NCI-H2171 treated with DMSO at 0.1 percent for 48 hours (cell line): Measurements from ENCODE around the gene GK2.

Experiments
- DNase-seq: peaks from one replicate; lab custom pipeline; 2025; lab: John Stamatoyannopoulos, UW

GK2 gene

DNA sequence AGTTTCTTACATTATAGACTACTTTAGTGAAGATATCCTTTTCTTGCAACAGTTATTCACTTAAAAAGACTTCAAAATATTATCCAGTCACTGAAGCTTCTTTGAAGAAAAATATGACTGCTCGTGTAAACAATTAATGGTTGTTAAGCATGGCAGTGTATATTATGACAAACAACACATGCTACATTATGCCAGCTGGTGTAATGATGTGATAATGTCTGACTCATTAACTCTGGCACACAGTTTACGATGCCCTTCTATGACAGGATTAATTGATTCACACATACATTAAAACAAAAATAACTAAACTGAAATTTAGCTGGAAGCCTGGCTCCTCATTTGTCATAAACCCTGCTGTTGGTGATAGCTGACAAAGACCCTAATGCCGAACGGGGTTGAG, 22.4 kb downstream of the GK2 start:
- DNase-seq, result peak; percentile 82

DNA sequence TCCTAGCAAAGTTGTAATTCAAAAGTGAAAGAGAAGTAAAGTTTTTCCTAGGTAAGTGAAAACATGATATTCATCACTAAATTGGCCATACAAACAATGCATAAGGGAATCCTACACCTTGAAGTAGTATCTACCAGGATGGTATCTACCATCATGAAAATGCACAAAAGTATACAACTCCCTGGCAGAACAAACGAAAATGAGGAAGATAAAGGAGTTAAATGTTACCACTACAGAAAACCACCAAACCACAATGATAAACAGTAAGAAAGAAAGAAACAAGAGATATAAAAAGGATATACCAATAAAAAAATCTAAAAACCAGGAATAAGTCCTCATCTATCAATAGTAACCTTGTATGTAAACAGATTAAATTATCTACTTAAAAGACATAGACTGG, 26.9 kb downstream of the GK2 start:
- DNase-seq, result no peak

DNA sequence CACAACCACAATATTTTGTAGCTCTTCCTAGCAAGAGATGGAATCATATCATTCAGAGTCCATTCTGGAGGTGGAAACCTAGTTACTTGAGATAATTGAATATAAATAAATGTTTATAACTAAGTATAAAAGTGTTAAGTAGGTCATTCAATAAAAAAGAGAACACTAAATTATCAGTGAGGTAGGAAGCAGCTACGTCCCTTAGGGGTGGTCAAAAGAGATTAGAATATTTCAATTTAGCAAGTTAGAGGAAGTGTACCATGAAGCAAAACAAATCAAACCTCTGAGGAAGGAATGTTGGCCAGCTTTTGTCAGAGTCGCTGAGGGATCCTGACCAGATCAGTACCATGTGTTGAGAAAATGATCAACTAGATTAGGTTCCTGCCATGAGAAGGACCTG, 38.0 kb downstream of the GK2 start:
- no peak for DNase-seq

DNA sequence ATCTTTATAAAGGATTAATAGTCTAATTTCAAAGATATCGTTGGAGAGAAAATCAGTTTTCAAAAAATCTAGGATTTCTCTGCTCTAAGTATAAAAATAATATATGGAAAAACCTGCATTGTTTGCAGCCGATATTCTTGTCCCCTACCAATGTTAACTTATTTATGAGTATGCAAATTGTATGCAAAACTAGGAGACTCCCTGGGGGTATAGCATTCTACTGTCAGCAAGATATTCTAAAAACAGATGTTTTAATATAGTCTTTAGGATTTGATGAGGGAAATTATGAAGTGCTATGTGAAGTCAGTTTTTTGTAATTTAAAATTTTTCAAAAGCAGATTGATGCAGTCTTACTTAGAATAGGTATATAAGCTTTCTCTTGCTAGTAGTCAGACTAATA, 40.9 kb downstream of the GK2 start:
- DNase-seq, result no peak

DNA sequence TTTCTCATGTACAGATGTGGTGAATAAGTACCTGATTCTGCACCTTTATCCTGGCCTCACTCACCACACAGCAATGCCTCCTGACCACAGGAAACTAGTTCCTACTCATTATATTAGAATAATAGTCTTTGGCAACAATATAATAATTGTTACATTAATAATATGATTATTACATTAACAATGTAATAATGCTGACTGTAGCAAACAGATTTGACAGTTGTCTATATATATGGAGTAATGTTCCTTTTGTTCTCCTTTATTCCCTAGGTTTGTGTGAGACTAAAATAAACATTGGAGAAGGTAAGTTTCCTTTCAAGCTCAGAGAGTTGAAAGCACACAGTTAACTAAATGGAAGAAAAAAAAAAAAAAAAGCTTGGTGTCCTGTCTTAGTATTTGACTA, 41.6 kb downstream of the GK2 start:
- DNase-seq, result no peak

DNA sequence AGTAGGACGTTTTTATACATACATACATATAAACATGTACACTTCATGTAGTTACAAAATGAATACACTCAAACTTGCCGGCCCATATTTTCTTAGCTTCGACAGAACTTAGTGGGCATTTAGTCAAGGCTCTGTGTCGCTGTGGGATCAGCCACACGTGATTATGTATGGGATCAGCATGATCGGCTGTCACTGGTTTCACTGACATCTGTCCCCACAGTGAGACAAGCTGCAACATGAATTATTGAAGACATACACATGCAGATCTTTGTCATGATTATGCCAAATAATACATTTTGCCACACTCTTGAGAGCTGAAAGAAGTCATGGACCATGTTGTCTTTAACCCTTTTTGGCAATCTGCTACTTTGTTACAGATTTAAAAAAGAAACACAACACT, 44.0 kb downstream of the GK2 start:
- DNase-seq, result peak; percentile 79

DNA sequence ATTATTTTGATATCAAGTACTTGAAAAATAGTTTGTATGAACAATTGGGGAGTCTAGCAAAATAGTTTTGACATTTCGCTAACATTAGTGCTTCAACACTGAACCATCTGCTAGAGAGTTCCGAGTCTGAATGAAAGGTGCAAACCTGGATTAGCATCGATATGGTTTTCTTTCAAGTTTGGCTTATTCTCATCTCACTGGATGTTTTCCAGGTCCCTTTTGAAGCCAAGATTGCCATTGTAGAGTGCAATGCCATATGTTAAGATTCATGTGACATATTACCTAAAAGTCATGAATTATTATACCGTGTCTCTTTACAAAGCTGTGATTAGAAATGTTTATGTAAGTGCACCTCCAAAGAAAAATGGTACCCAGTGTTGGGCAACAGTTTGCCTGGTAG, 45.4 kb downstream of the GK2 start:
- peak; percentile 76 for DNase-seq

DNA sequence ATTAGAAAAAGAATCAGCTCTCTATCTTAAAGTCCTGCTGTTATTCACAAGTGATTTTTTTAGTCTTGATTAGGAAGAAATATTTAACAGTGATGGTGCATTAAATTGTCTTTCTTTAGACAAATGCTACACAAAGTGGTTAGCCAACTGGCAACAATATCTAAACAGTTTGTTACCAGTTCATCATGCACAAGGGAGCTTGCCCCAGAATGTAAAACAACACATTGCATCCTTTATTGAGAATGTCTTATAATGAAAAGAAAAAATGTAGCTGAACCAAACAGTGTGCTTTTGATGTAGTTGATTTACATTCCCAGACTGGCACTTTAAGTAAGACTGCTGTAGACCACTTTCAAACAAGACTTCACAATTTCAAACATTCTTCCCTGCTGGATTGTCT, 48.0 kb downstream of the GK2 start:
- no peak for DNase-seq

DNA sequence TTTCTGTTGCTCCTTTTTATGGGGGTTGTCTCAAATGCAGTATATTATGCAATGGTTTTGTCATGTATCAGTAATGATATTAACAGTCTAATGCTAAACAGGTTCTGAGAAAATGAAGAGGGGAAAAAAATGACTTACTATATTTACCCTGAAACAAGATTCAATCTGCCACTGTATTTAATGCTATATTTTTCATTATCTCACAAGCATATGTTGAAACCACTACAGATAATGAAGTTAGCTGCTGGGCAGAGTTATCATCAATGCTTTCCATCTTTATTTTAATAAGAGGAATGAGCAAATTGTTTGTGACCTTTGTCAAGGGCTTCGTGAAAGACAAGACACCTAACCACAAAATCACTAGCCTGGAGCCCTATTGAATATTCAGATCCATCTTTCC, 49.6 kb downstream of the GK2 start:
- peak; percentile 27 for DNase-seq

DNA sequence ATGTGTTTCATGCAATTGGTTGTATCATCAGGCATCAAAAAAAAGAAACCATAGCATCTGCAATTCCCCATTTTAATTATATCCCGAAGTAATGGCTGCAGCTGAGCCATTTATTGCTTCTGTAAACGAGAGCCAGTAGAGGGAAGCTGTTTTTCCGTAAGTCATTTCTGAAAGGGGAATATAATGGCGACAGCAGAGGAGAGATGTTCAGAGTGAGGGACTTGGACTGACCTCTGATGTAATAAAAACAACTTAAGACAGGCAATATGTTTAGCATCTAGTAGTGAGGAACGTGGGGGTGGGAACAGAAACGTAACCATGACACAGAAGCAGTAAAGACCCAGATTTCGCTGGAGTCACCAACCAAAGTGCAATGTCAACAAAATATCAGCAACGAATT, 50.7 kb downstream of the GK2 start:
- no peak for DNase-seq
